Right renal pelvis (tissue), 4 donors: ENCODE measurements around the gene AMHR2. TPM values are rescaled to one million over a fixed set of nuclear protein-coding genes. Genes with fewer than 3 reads are reported as not detected.
"Not testable (repeated sequence)": the region's sequence is repeated elsewhere in the genome, so short reads cannot be mapped to it uniquely, and the experiment has no call there.

Experiments used
- DNase-seq, 4 donors: peaks; one replicate each; pipeline ENCODE4 v3.0.0-alpha.2; 2013; ENCODE audit warnings: low read depth in 4 of 4, low spot score in 3 of 4, missing footprints in 1 of 4
- polyA plus RNA-seq, 4 donors: library from polyadenylated mRNA; unstranded; fragments of 120-200 nt; gene quantifications; one replicate each; pipeline ENCODE4 v1.2.1, GENCODE V29; 2013; ENCODE audit not compliant: insufficient read length in 4 of 4

Gene AMHR2
- polyA plus RNA-seq, 4 donors, result 0.21 to 0.54 (median 0.38) TPM

- no peak for DNase-seq
Measured at GRCh38 chr12:53414756-53415417, 8.8 kb upstream of the AMHR2 start.

GRCh38 chr12:53415752-53416389 lies 7.8 kb upstream of the AMHR2 start:
- not testable (repeated sequence) for DNase-seq

DNA sequence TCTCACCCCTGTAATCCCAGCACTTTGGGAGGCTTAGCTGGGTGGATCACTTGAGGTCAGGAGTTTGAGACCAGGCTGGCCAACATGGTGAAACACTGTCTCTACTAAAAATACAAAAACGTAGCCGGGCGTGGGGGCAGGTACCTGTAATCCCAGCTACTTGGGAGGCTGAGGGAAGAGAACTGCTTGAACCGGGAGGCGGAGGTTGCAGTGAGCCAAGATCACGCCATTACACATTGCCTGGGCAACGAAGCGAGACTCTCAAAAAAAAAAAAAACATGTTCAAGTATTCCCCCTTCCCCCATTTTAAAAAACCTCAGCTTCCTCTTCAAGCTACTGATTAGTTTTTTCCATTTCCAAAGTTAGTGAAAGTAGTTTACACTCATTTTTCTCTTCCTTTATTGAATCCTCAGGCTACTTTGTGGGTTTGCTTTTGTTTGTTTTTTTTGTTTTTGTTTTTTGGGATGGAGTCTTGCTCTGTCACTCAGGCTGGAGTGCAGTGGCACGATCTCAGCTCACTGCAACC lies 6.3 kb upstream of the AMHR2 start:
- DNase-seq, result not testable (repeated sequence)

GRCh38 chr12:53418221-53418620 lies 5.4 kb upstream of the AMHR2 start:
- no peak for DNase-seq

- DNase-seq, result no peak
Measured at GRCh38 chr12:53419756-53420155, 3.9 kb upstream of the AMHR2 start.

DNA sequence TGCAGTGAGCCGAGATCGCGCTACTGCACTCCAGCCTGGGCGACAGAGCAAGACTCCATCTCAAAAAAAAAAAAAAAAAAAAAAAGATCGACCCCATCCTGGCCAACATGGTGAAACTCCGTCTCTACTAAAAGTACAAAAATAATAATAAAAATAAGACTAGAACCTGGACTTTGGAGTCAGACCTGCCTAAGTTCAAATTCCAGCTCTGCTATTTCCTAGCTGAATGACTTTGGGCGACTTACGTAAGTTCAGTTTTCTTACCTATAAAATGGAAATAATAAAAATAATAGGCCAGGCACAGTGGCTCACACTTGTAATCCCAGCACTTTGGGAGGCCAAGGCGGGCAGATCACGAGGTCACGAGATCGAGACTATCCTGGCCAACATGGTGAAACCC lies 1.4 kb upstream of the AMHR2 start:
- DNase-seq, result not testable (repeated sequence)

GRCh38 chr12:53424626-53425514 lies 1.2 kb downstream of the AMHR2 start:
- DNase-seq, result no peak

DNA sequence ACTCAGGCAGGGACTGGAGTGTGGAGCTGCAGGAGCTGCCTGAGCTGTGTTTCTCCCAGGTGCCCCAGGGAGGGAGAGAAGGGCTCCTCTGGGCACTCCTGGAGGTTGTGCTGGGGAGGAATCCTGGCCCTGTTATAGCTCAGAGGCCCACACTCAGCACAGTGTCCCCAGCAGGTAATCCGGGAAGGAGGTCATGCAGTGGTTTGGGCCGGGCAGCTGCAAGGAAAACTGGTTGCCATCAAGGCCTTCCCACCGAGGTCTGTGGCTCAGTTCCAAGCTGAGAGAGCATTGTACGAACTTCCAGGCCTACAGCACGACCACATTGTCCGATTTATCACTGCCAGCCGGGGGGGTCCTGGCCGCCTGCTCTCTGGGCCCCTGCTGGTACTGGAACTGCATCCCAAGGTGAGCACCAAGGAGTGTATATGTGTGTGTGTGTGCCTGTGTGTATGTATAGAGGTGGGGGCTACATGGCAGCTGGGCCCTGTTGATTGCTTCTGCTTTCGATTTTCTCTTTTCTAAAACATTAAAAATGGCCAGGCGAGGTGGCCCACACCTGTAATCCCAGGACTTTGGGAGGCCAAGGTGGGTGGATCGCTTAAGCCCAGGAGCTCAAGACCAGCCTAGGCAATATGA lies 2.0 kb downstream of the AMHR2 start:
- no peak for DNase-seq

- DNase-seq, result no peak
Measured at GRCh38 chr12:53427905-53428594, 4.4 kb downstream of the AMHR2 start.

GRCh38 chr12:53428741-53429140 lies 5.1 kb downstream of the AMHR2 start:
- no peak for DNase-seq

- DNase-seq, result no peak
Measured at GRCh38 chr12:53430116-53430515, 6.5 kb downstream of the AMHR2 start.

DNA sequence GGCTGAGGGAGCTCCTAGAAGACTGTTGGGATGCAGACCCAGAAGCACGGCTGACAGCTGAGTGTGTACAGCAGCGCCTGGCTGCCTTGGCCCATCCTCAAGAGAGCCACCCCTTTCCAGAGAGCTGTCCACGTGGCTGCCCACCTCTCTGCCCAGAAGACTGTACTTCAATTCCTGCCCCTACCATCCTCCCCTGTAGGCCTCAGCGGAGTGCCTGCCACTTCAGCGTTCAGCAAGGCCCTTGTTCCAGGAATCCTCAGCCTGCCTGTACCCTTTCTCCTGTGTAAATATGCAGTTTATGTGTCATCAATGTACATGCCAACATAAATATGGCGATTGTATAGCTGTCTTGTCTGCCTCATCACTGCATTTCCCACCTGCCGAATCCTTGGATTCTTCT lies 7.5 kb downstream of the AMHR2 start:
- no peak for DNase-seq

- not testable (repeated sequence) for DNase-seq
Measured at GRCh38 chr12:53435326-53435725, 11.7 kb downstream of the AMHR2 start.

DNA sequence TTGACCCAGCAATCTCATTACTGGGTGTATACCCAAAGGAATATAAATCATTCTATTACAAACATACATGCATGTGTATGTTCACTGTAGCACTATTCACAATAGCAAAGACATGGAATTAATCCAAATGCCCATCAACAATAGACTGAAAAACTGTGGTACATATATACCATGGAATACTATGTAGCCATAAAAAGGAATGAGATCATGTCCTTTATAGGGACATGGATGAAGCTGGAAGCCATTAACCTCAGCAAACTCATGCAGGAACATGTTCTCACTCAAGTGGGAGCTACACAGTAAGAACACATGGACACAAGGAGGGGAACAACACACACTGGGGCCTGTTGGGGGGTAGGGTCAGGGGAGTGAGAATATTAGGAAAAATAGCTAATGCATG lies 15.9 kb downstream of the AMHR2 start:
- not testable (repeated sequence) for DNase-seq

GRCh38 chr12:53441040-53441833 lies 17.6 kb downstream of the AMHR2 start, which contains the start of gene PRR13:
PRR13 (plus strand) TSS chr12:53441734; CDS start chr12:53442715, 981 bp downstream.
- DNase-seq, result peak; percentile 90 to 98 (median 97)

DNA sequence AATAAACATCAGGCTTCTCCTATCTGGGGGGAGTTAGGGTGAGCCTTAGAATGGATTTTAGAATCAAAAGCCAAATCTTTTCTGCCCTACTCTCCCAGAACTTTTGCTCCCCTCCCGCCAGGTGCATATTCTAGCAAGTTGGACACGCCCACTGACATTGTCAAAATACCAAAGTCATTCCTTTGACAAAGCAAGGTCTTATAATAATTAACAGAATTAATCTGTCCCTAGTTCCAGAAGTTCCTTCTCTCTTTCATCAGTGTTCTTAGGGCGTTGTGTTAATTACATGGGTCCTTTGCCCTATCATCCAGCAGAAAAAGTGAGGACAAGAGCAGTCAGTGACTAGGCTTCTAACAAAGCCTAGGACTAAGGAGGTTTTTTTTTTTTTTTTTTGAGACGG lies 20.3 kb downstream of the AMHR2 start:
- no peak for DNase-seq

DNA sequence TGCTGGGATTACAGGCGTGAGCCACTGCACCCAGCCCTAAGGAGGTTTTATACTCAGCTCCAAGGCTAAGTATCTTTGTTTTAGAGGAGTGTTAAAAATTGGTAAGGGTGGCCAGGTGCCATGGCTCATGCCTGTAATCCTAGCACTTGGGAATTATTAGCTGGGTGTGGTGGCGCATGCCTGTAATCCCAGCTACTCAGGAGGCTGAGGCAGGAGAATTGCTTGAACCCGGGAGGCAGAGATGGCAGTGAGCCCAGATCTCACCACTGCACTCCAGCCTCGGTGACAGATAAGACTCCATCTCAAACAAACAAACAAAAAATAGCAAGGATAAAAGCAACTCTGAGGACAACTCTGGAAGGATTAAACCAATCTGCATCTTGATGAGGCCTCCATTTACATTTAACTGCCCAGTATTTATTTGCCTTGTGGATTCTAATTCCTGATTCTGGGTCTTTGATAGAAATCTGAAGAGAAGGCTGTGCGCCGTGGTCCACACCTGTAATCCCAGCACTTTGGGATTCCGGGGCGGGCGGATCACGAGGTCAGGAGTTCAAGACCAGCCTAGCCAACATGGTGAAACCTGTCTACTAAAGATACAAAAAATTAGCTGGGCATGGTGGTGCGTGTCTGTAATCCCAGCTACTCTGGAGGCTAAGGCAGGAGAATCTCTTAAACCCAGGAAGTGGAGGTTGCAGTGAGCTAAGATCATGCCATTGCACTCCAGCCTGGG lies 21.1 kb downstream of the AMHR2 start:
- DNase-seq, result not testable (repeated sequence)

- no peak for DNase-seq
Measured at GRCh38 chr12:53450936-53451335, 27.3 kb downstream of the AMHR2 start.
